GM12873 (cell line): ENCODE results near the gene SMAD9.

Source experiments
- CTCF ChIP-seq: IDR thresholded peaks from 2 replicates; pipeline ENCODE4 v1.5.1; 2012; ENCODE audit warnings: low read depth, mild to moderate bottlenecking, moderate library complexity, low read length, control low read depth; ENCODE audit not compliant: insufficient read depth; ENCODE audit errors: missing control alignments

Gene SMAD9

DNA sequence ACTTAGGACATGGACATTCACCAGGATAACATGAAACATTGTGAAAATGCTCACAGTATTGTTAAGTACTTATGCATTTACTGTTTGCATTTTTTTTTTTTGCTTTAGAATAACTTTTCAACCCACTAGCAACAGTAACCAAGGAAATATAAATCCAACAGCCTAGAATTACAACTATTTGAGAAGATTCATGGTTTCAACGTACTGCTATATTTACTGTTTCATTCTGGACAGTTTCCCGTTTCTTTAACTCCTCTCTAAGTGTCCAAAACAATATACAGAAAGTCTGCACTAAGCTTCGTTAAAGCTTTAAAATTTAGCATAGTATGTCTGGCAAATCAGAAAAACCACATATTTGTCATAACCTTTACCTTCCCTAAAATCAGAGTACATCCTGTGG, 2.7 kb downstream of the SMAD9 start:
- no peak for TF ChIP-seq CTCF

DNA sequence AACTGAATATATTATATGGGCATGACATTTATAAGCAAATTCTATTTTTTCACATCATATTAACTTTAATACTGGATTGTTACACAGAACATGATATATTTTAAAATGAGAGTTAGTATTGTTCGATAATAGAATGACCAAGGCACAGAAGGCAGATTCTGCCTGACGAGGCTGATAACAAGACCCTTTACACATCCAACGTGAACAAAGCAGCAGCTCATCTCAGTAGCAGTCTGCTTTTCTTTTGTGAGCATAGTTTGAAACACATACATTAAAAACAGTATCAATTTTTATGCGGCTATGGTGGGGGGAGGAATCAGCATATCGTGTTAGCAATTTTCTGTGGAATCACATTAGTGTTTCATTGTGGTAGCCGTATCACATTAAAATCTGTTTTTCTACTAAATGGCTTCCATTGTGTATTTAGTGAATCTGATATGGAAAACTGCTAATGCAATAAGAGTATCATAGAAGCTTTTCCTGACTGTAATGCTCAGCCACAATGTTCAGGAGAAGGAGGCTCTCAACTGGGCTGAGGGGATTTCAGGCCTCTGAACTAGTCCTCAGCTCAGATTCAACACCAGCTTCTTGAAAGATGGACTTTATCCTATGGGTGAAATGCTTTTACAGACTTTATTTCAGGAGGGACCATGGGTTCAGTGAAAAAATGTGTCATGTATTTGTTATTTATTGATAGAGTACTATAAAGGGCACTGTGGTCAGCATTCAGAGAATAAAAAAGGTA, 4.0 kb downstream of the SMAD9 start:
- TF ChIP-seq CTCF, result no peak

GRCh38 chr13:36915106-36915505, 4.9 kb downstream of the SMAD9 start:
- TF ChIP-seq CTCF, result no peak

DNA sequence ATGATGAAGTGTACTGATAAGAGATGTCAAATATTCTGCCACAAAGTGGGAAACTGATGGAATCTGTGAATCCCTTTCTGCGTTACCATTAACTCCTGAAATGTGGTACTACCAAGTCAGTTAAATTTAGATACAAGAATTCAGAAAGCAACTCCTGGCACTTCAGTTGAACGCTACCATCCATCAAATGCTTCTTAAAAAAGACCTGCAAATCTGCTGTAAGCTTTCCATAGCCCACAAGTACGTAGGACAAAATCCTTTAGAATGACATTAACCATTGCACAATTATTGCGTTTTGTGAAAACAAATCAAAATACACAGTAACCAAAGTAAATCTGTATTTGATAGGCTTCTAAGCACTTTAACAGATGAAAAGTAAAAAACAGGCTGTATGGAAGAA, 5.4 kb downstream of the SMAD9 start:
- TF ChIP-seq CTCF, result no peak

GRCh38 chr13:36913463-36913862, 6.6 kb downstream of the SMAD9 start:
- no peak for TF ChIP-seq CTCF

- no peak for TF ChIP-seq CTCF
Measured at GRCh38 chr13:36912973-36913372, 7.1 kb downstream of the SMAD9 start.

DNA sequence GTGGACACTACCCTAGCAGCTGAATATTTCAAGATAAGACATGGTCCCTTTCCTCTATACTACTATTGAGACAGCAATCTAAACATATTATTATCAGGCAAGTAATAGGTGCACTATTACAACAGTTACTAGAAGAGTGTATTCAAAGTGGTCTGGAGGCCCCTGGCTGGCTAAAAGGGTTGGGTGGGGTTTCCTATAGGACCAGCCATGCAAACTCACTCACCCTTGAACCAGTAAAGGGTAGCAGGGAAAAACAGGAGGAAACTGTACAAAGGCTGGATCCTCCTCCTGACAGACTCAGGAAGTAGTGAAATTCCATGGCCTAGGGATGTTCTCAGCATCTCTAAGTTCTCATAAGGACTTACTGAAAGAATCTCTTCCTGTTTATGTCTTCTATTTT, 7.7 kb downstream of the SMAD9 start:
- no peak for TF ChIP-seq CTCF

DNA sequence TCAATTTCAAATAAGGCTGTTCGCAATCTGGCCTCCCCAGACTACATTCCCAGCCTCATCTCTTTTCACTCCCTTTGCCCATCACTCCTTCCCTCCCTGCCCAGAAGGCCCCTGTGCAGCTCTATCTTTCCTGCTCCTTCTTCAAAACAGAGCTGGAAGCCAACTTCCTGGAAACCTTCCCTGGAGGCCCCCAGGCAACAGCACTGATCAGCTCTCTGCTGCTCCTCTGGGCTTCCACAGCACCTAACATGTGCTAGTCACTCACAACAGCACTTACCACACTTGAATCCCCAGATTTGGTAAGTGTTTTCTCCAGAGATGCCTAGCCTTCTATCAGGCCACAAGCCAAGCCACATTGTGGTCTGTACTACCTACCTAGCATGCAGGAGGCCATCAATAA, 9.5 kb downstream of the SMAD9 start:
- TF ChIP-seq CTCF, result no peak
